ENCODE results near the gene TMEM185B.
A peak's percentile ranks its signal among the peaks of the same experiment; 100 is the strongest.
"Not testable (repeated sequence)": the region's sequence is repeated elsewhere in the genome, so short reads cannot be mapped to it uniquely, and the experiment has no call there.

Gene TMEM185B

GRCh38 chr2:120223034-120223912, at the start of gene TMEM185B:
Gene TMEM185B (minus strand): TSS chr2:120223400. CDS start chr2:120222976, 424 bp downstream.
- peak; percentile 87 to 89 for DNase-seq

- DNase-seq: no peak
Observed at GRCh38 chr2:120271711-120272379, 48.6 kb upstream of the TMEM185B start.

GRCh38 chr2:120269816-120270215, 46.6 kb upstream of the TMEM185B start:
- no peak for DNase-seq

- no peak for DNase-seq
Observed at GRCh38 chr2:120269076-120269744, 46.0 kb upstream of the TMEM185B start.

- no peak for DNase-seq
Observed at GRCh38 chr2:120267348-120267747, 44.1 kb upstream of the TMEM185B start.

GRCh38 chr2:120265006-120265405, 41.8 kb upstream of the TMEM185B start:
- no peak for DNase-seq

- no peak for DNase-seq
Observed at GRCh38 chr2:120262761-120263428, 39.7 kb upstream of the TMEM185B start.

GRCh38 chr2:120262150-120262549, 39.0 kb upstream of the TMEM185B start:
- DNase-seq: no peak

GRCh38 chr2:120261387-120262006, 38.3 kb upstream of the TMEM185B start:
- DNase-seq: peak; percentile 45 to 53

- no peak for DNase-seq
Observed at GRCh38 chr2:120260736-120261135, 37.5 kb upstream of the TMEM185B start.

- DNase-seq: not testable (repeated sequence)
Observed at GRCh38 chr2:120259939-120260338, 36.7 kb upstream of the TMEM185B start.

- DNase-seq: no peak
Observed at GRCh38 chr2:120258196-120258595, 35.0 kb upstream of the TMEM185B start.

GRCh38 chr2:120257522-120257921, 34.3 kb upstream of the TMEM185B start:
- DNase-seq: no peak

GRCh38 chr2:120256651-120257000, 33.4 kb upstream of the TMEM185B start:
- DNase-seq: no peak

- DNase-seq: no peak
Observed at GRCh38 chr2:120255986-120256650, 32.9 kb upstream of the TMEM185B start.

GRCh38 chr2:120255071-120255470, 31.9 kb upstream of the TMEM185B start:
- no peak for DNase-seq

GRCh38 chr2:120254178-120254577, 31.0 kb upstream of the TMEM185B start:
- DNase-seq: no peak

- DNase-seq: peak; percentile 23 to 28
Observed at GRCh38 chr2:120253021-120253882, 30.1 kb upstream of the TMEM185B start.

GRCh38 chr2:120252225-120253020, 29.2 kb upstream of the TMEM185B start, which contains the start of gene RALB:
Gene RALB (plus strand): TSS chr2:120252852. CDS start chr2:120278665, 25,813 bp downstream.
- peak; percentile 96 to 97 for DNase-seq

- DNase-seq: no peak
Observed at GRCh38 chr2:120251880-120252224, 28.7 kb upstream of the TMEM185B start.
